ENCODE data around the gene RNF40.

RNF40 gene

GRCh38 chr16:30761427-30761927 is 645 bp upstream of the RNF40 start:
- DNase-seq (ENCODE audit: insufficient read length, low spot score) (no peak), FAIRE-seq (peak; percentile 38)

- FAIRE-seq (no peak), DNase-seq (ENCODE audit: insufficient read length, low spot score) (no peak)
These were observed 1.0 kb downstream of the RNF40 start for GRCh38 chr16:30762991-30763725.

DNA sequence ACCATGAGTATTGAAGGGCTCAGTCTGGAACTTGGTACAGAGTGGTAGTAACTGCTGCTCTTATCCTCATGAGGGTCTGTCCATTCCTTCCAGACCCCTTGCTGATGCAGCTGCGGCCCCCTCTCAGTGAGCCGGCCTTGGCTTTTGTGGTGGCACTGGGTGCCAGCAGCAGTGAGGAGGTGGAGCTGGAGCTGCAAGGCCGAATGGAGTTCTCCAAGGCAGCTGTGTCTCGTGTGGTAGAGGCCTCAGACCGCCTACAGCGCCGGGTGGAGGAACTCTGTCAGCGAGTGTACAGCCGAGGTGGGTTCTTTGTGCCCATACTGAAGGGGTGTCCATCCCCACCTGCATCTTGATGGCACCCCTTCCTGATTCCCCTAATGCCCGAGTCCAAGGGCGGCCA is 2.0 kb downstream of the RNF40 start:
- DNase-seq (ENCODE audit: insufficient read length, low spot score) (no peak), FAIRE-seq (no peak)

DNA sequence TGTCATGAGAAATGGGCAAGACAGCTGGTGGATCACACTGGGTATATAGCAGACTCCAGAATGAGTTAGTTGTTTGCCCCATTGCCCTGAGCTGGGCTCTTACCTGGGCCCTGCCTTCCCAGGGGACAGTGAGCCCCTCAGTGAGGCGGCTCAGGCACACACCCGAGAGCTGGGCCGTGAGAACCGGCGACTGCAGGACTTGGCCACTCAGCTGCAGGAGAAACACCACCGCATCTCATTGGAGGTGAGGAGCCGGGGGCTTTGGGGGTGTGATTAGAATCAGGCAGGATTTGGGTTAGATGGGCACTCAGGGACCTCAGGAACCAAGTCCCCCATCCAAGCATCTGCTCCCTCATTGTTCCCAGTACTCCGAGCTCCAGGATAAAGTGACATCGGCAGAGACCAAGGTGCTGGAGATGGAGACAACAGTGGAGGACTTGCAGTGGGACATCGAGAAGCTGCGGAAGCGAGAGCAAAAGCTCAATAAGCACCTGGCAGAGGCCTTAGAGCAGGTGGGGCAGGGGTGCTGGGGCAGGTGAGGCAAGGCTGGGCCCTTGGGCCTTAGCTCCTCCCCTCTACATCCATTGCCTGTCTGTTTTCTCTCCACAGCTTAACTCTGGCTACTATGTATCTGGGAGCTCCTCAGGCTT is 2.8 kb downstream of the RNF40 start:
- FAIRE-seq (no peak), DNase-seq (ENCODE audit: insufficient read length, low spot score) (no peak)

DNA sequence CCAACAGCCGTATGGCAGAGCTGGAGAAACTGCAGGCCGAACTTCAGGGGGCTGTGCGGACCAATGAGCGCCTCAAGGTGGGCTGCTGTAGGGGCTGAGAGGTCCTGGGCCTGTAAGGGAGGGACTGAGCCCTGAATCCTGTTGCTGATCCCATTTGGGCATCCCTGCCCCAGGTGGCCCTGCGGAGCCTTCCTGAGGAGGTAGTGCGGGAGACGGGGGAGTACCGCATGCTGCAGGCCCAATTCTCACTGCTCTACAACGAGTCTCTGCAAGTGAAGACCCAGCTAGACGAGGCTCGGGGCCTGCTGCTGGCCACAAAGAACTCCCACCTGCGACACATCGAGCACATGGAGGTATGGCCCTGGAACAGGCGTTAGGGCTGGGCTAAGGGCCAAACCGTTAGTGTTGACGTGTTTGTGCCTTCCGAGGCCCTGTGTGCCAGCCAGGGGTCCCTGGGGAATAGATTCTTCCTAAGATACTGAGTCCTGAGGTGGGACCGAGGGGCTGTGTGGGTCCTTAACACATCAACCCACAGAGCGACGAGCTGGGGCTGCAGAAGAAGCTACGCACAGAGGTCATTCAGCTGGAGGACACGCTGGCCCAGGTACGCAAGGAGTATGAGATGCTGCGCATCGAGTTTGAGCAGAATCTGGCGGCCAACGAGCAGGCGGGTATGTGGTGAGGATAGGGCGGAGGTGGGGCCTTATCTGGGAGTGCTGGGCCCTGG is 4.2 kb downstream of the RNF40 start:
- DNase-seq (ENCODE audit: insufficient read length, low spot score) (no peak), FAIRE-seq (no peak)

- no peak for DNase-seq (ENCODE audit: insufficient read length, low spot score)
- FAIRE-seq: no peak
These were observed 4.8 kb downstream of the RNF40 start for GRCh38 chr16:30766933-30767284.

- FAIRE-seq: no peak
- no peak for DNase-seq (ENCODE audit: insufficient read length, low spot score)
These were observed 5.8 kb downstream of the RNF40 start for GRCh38 chr16:30767767-30768465.

DNA sequence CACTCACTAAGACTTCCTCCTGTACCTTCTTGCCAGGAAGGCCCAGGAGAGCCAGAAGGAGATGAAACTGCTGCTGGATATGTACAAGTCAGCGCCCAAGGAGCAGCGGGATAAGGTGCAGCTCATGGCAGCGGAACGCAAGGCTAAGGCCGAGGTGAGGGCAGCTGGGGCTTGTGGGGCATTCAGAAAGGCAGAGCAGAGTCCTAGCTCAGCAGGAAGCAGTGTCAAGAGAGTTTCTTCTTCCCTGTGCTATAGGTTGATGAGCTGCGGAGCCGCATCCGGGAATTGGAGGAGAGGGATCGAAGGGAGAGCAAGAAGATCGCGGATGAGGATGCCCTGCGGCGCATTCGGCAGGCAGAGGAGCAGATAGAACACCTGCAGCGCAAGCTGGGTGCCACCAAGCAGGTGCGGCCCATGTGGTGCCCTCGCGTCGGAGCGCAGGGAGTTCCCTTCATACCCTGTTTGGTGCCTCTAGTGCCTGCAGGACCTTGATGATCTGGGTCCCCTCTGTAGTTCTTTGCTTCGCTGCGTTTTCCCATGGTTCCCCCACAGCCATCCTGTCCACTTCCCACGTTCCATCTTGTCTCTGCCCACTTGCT is 6.6 kb downstream of the RNF40 start:
- no peak for DNase-seq (ENCODE audit: insufficient read length, low spot score)
- FAIRE-seq: no peak

GRCh38 chr16:30769379-30770089 is 7.4 kb downstream of the RNF40 start:
- DNase-seq (ENCODE audit: insufficient read length, low spot score) (no peak), FAIRE-seq (no peak)

DNA sequence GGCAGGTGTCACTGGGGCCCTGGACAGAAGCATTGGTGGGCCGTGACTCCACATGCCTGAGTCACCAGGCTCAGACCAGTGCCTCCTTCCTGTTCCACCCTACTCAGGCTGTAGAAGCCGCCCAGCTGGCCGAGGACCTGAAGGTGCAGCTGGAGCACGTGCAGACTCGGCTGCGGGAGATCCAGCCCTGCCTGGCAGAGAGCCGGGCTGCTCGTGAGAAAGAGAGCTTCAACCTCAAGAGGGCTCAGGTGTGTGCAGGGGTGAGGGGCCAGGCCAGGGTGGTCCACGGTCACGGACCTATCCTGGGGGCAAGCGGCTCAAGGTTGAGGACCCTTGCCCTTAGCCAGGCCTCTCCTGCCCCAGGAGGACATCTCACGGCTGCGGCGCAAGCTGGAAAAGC is 9.6 kb downstream of the RNF40 start:
- no peak for DNase-seq (ENCODE audit: insufficient read length, low spot score)

GRCh38 chr16:30773826-30774225 is 11.7 kb downstream of the RNF40 start:
- no peak for FAIRE-seq
- DNase-seq (ENCODE audit: insufficient read length, low spot score): no peak

More for the DNA sequence above, 9.6 kb downstream of the RNF40 start:
- FAIRE-seq: no peak

- no peak for FAIRE-seq
These were observed 12.4 kb downstream of the RNF40 start for GRCh38 chr16:30774367-30775130.

GRCh38 chr16:30775131-30775391 is 12.9 kb downstream of the RNF40 start:
- FAIRE-seq: no peak

More at GRCh38 chr16:30774367-30775130, 12.4 kb downstream of the RNF40 start:
- no peak for DNase-seq (ENCODE audit: insufficient read length, low spot score)

DNA sequence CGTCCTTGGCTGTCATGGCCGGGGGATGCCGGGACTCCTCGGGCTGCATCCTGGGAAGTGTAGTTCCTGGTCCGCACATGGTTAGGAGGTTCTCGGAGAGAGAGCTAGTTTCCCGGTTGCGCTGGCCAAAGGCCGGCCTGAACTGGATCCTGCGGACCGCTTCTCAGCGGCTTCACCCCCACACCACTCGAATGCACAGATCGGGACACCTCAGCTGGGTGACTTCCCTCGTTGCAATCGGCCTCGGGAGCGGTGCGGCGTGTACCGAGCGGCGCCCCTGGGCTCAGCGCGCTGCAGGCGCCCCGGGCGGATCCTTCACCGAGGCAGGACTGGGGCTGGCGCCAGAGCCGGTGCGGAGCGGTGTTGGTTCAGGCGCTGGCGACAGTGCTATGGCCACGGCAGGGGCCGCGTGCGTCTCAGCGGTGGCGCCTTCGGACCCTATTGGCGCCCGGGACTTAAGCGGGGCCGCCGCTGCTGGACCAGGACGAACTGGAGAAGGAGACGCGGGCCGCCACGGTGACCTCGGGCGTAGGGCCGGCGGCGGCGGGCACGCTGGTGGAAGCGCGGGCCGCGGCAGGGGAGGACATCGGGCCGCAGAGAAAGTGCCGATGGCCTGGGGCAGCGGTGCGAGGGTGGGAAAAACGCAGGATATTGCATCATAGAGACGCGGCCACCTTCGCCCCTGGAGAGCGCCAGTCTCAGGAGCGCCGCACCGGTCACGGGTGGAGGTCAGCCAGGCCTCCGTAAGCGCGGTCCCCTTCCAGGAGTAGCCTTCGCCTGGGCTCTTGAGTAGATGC is 13.5 kb downstream of the RNF40 start:
- peak; percentile 88 for FAIRE-seq
- peak; percentile 94 for DNase-seq (ENCODE audit: insufficient read length, low spot score)

More at GRCh38 chr16:30775131-30775391, 12.9 kb downstream of the RNF40 start:
- no peak for DNase-seq (ENCODE audit: insufficient read length, low spot score)

DNA sequence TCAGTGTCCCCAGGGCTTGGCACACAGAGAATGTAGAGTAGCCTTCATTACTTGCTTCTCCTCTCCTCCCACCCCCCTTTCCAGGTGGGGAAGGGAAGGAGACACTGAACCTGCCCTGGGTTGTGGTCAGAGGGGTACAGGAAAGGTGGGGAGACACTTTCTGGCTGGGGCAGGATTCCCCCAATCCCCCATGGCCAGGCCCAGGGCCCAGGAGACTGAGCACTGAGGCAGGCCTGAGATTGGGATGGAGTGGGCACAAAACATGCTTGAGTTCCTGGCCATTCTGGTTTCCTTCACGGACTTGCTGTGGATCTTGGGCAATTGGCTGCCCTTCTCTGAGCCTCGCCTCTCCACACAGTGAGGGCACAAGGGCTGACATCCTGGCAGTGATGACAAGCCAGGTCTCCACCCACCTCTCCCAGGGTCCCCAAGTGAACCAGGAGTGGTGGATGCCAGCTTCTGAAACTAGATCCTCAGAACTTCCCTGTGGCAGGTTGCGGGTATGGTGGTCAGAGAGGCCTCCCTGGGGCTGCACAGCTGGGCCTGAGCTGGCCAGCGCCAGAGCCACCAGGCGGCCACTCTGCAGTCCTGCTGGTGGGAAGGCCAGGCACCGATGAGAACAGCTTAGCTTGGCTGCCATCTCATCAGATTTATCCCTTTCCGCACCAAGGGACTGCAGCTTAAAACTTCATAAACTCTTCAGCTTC is 15.6 kb downstream of the RNF40 start:
- FAIRE-seq (no peak), DNase-seq (ENCODE audit: insufficient read length, low spot score) (no peak)

GRCh38 chr16:30778549-30779244 is 16.6 kb downstream of the RNF40 start:
- DNase-seq (ENCODE audit: insufficient read length, low spot score): no peak
- FAIRE-seq: no peak

DNA sequence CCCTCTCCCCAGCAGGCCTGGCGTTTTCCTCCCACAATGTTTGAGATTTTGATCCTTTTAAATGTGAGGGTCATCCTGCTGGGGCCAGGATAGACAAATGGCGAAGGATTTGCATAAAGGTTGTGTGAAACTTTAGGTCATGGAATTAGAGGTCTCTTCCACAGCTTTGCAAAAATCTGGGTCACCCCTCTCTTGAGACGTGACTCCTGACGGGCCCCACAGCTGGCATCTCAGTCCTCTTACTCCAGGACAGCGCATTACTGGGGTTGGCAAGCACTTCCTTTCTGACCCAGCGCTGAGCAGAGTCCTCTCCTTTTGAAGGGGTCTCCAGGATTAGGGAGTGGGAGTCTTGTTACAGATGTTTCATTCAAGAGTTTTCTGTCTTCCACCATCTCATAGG is 17.5 kb downstream of the RNF40 start:
- no peak for FAIRE-seq

More for the DNA sequence above, 17.5 kb downstream of the RNF40 start:
- DNase-seq (ENCODE audit: insufficient read length, low spot score): no peak

Measured in HTR-8/SVneo (cell line).